GM19395 (cell line): ENCODE results near the gene RBM46.
"Not testable (repeated sequence)": the region's sequence is repeated elsewhere in the genome, so short reads cannot be mapped to it uniquely, and the experiment has no call there.

ENCODE experiments used
- ATAC-seq: cut with Tn5 transposase; IDR thresholded peaks from one replicate; pipeline ENCODE4 v1.9.1; 2021; ENCODE audit warnings: mild to moderate bottlenecking, moderate library complexity; ENCODE audit not compliant: unreplicated experiment

Gene RBM46

DNA sequence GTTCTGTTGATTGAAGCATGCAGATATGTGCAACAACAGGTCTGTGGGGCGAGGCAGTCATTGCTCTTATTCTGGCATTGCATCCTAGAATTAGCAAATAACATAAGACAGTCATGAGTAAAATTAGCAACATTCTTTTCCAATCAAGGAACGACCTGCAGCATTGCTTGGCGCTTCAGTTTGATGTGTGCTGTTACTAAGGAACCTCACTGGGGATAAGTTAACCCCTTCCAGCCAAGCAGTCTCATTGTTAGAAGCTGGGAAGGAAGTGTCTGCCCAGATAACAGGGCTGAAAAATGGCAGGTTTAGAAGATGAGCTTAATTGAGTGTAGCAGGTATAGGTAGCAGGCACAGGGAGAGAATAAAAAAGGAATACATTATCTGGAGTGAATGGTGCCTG lies 55.4 kb downstream of the RBM46 start:
- ATAC-seq = no peak

GRCh38 chr4:154838155-154838554 lies 57.1 kb downstream of the RBM46 start:
- ATAC-seq = no peak

- no peak for ATAC-seq
These were observed 57.6 kb downstream of the RBM46 start for GRCh38 chr4:154838694-154839093.

GRCh38 chr4:154854362-154854761 lies 73.3 kb downstream of the RBM46 start:
- no peak for ATAC-seq

- no peak for ATAC-seq
These were observed 77.1 kb downstream of the RBM46 start for GRCh38 chr4:154858166-154858565.

GRCh38 chr4:154868414-154869194 lies 87.5 kb downstream of the RBM46 start:
- ATAC-seq = no peak

GRCh38 chr4:154869301-154869700 lies 88.2 kb downstream of the RBM46 start:
- no peak for ATAC-seq

DNA sequence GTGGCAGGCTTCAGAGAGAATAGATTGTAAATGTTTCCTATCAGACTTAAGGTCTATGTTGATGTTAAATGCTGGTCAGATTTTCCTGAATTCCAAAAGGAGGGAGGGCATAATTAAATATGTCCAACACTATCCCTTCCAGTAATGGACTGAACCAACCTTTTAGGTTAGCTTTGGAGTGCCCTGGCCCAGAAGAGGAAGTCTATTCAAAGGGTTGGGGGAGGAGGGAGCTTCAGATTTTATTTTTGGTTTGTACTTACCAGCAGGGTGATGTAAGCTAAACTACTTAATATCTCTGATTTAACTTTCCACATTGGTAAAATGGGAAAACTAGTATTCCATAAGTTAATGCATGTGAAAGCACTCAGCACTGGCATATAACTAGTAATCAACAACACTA lies 91.1 kb downstream of the RBM46 start:
- no peak for ATAC-seq

GRCh38 chr4:154874049-154874448 lies 93.0 kb downstream of the RBM46 start:
- ATAC-seq = not testable (repeated sequence)

DNA sequence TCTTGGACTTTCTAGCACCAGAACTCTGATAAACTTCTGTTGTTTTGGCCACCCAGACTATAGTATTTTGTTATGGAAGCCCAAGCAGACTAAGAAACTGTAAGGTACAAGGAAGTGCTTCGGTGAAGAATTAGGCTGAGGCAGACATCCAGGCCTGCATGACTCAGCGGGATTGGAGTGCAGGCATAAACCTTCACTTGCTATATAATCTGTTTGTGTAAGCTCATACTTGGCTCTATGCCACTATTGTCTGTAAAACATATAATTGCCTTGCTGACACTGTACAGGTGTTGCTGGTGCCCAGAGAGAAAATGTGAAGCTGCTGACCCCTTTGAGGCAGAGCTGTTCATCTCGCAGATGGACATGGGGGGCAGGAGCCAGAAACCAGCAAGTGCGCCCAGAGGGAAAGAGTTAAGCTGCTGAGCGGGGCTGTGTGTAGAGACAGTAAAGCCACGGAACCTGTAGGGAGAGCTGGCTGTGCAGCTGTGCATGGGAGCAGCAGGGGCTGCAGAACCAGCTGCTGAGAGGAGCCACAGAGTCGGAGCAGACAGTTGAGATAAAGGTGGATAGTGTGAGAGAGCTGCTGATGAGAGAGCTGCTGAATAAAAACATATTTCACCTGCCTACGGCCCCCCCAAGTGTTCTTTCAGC lies 96.2 kb downstream of the RBM46 start:
- ATAC-seq = no peak
